GM12878 (cell line): ENCODE data around the gene KRT31. TPM values are rescaled to one million over a fixed set of nuclear protein-coding genes. Genes with fewer than 3 reads are reported as not detected.

Source experiments
- ATAC-seq: fragments of 200-7000 bp; cut with Tn5 transposase; 3 replicates; pipeline ENCODE4 v1.9.1; 2020; ENCODE audit warnings: mild to moderate bottlenecking, moderate library complexity
- BruUV-seq: library from RNA; stranded (reverse); fragments of 400-500 nt; replicated peaks from 2 replicates; lab custom pipeline; 2021; lab: Mats Ljungman, UMichigan
- CTCF ChIA-PET: fragments of 300-600 bp; sonication (Branson Sonifier 250); formaldehyde crosslinking; extraction: SDS; loops from one replicate; lab custom pipeline; 2021; ENCODE audit warnings: inconsistent platforms; lab: Yijun Ruan, JAX
- POLR2A ChIA-PET: fragments of 350-600 bp; formaldehyde crosslinking; extraction: SDS; loops from one replicate; lab custom pipeline; 2021; ENCODE audit warnings: inconsistent platforms; lab: Charles Lee
- RAD21 ChIA-PET: fragments of 300-600 bp; sonication (Branson Sonifier 250); formaldehyde crosslinking; loops from one replicate; lab custom pipeline; 2023; ENCODE audit warnings: antibody characterized with exemption; ENCODE audit not compliant: unreplicated experiment; lab: Charles Lee
- SMC1A ChIA-PET: fragments of 300-600 bp; sonication (Branson Sonifier 250); formaldehyde crosslinking; loops from one replicate; lab custom pipeline; 2023; ENCODE audit not compliant: unreplicated experiment, uncharacterized antibody; lab: Charles Lee
- DNase-seq: peaks from one replicate; pipeline ENCODE4 v3.0.0-alpha.2; 2011; ENCODE audit warnings: low read depth, low spot score
- FAIRE-seq: peaks from 3 replicates; lab custom pipeline; 2011; peaks lifted over from hg19 to GRCh38; lab: Jason Lieb, UNC
- H2AFZ ChIP-seq: 2 replicates; pipeline ENCODE4 v1.6.0; 2011; ENCODE audit warnings: low read depth, low read length, control low read depth; ENCODE audit not compliant: control insufficient read depth
- H3K27ac ChIP-seq: 2 replicates; pipeline ENCODE4 v1.5.1; 2011; ENCODE audit warnings: control low read depth; ENCODE audit not compliant: control insufficient read depth, insufficient read depth
- H3K27me3 ChIP-seq, 2 experiments: replicated peaks in 1 of 2; 2 replicates each; pipeline versions ENCODE4 v1.6.0 to v1.6.1; 2011; ENCODE audit warnings: low read length in 1 of 2; ENCODE audit not compliant: control insufficient read depth in 2 of 2, insufficient read depth in 2 of 2
- H3K36me3 ChIP-seq, 2 experiments: 2 replicates each; pipeline ENCODE4 v1.5.1; 2011; ENCODE audit warnings: low read length in 1 of 2; ENCODE audit not compliant: control insufficient read depth in 2 of 2, insufficient read depth in 2 of 2
- H3K4me1 ChIP-seq: 2 replicates; pipeline ENCODE4 v1.6.1; 2011; ENCODE audit warnings: mild to moderate bottlenecking, low read length, moderate library complexity, mixed read lengths; ENCODE audit not compliant: control insufficient read depth, insufficient read depth
- H3K4me2 ChIP-seq: 2 replicates; pipeline ENCODE4 v1.6.0; 2011; ENCODE audit warnings: control low read depth; ENCODE audit not compliant: control insufficient read depth, insufficient read depth
- H3K4me3 ChIP-seq: fragments of 200-600 bp; sonication (generic); 2 replicates; pipeline ENCODE4 v1.5.1; 2016
- H3K79me2 ChIP-seq: 2 replicates; pipeline ENCODE4 v1.6.0; 2011; ENCODE audit warnings: low read length; ENCODE audit not compliant: control insufficient read depth, insufficient read depth
- H3K9ac ChIP-seq: 2 replicates; pipeline ENCODE4 v1.8.0; 2011; ENCODE audit warnings: low read length, control low read depth, mixed read lengths; ENCODE audit not compliant: control insufficient read depth, insufficient read depth
- H3K9me3 ChIP-seq: replicated peaks from 3 replicates; pipeline ENCODE4 v1.5.1; 2011; ENCODE audit warnings: mild to moderate bottlenecking, low read length; ENCODE audit not compliant: control insufficient read depth, insufficient read depth
- H4K20me1 ChIP-seq: 2 replicates; pipeline ENCODE4 v1.6.0; 2011; ENCODE audit not compliant: control insufficient read depth, insufficient read depth
- BHLHE40 ChIP-seq, 2 experiments: fragments of 450-650 bp in 1 of 2; IDR thresholded peaks; 2 replicates each; pipeline ENCODE4 v1.6.1; 2011 to 2017; ENCODE audit warnings: low read depth in 2 of 2, borderline replicate concordance in 1 of 2, improper control_type of control experiment in 1 of 2, low read length in 1 of 2, mild to moderate bottlenecking in 1 of 2
- CBX5 ChIP-seq: sonication (generic); IDR thresholded peaks from 2 replicates; pipeline ENCODE4 v1.6.1; 2016; ENCODE audit warnings: low read depth, moderate library complexity, mild to moderate bottlenecking, inconsistent platforms
- FOS ChIP-seq: IDR thresholded peaks from 3 replicates; pipeline ENCODE4 v1.6.1; 2011; ENCODE audit warnings: borderline replicate concordance; ENCODE audit not compliant: insufficient read length; ENCODE audit errors: extremely low read depth
- JUND ChIP-seq: IDR thresholded peaks from 2 replicates; pipeline ENCODE4 v1.6.1; 2012; ENCODE audit warnings: low read depth, mild to moderate bottlenecking, low read length, improper control_type of control experiment, moderate library complexity
- NR2C1 ChIP-seq: fragments of 450-650 bp; IDR thresholded peaks from 2 replicates; pipeline ENCODE4 v1.6.1; 2017; ENCODE audit warnings: antibody characterized with exemption, mild to moderate bottlenecking, moderate library complexity
- PAX8 ChIP-seq: fragments of 450-650 bp; IDR thresholded peaks from 2 replicates; pipeline ENCODE4 v1.6.1; 2017; ENCODE audit warnings: mild to moderate bottlenecking, moderate library complexity
- POLR2A ChIP-seq: IDR thresholded peaks from 2 replicates; pipeline ENCODE4 v1.6.1; 2011; ENCODE audit warnings: low read depth, mild to moderate bottlenecking, low read length
- RAD51 ChIP-seq: fragments of 450-650 bp; IDR thresholded peaks from 2 replicates; pipeline ENCODE4 v1.6.1; 2016; ENCODE audit warnings: moderate library complexity, mild to moderate bottlenecking, inconsistent platforms
- SIX5 ChIP-seq: IDR thresholded peaks from 2 replicates; pipeline ENCODE4 v1.6.1; 2011; ENCODE audit warnings: mild to moderate bottlenecking, low read depth, low read length, moderate library complexity; ENCODE audit not compliant: severe bottlenecking
- ZBED1 ChIP-seq: IDR thresholded peaks from 2 replicates; pipeline ENCODE4 v1.6.1; 2016; ENCODE audit warnings: borderline replicate concordance
- WGBS: methylation state at CpG from one replicate; pipeline ENCODE4 v1.1.6; 2016; ENCODE audit warnings: low lambda C conversion rate; ENCODE audit not compliant: insufficient replicate concordance, insufficient coverage; ENCODE audit errors: missing lambda C conversion rate; 5-methylcytosine and 5-hydroxymethylcytosine counted together
- in situ Hi-C: fragments of 300-500 bp; cut with MboI; formaldehyde crosslinking; loops from 9 replicates; pipeline ENCODE4 v1.14.3; 2018; ENCODE audit warnings: mixed read lengths
- intact Hi-C: fragments of 100-400 bp; cut with micrococcal nuclease; formaldehyde crosslinking; loops from one replicate; pipeline ENCODE4 v1.14.2; 2022; ENCODE audit not compliant: unreplicated experiment
- polyA plus RNA-seq, 11 experiments: library from polyadenylated mRNA; depleted of rRNA in 4 of 11; unstranded in 6 of 11; stranded (reverse) in 5 of 11; fragments of >200 nt; fragmentation: Nextera tagmentation in 4 of 11; fragmentation: Illumina TruSeq in 1 of 11; extraction: Ambion mirVana in 4 of 11; extraction: Trizol in 1 of 11; gene quantifications; 1 replicate in 1 of 11; 2 replicates in 10 of 11; pipeline versions ENCODE4 v1.2.1 to v1.2.3, GENCODE V29; 2011 to 2016; ENCODE audit warnings: inconsistent platforms in 2 of 11, missing spikeins in 2 of 11, low read depth in 1 of 11
- total RNA-seq, 4 experiments: library from RNA; depleted of rRNA in 3 of 4; stranded (reverse); fragments of >200 nt in 3 of 4; fragmentation: Illumina TruSeq in 1 of 4; extraction: Trizol in 1 of 4; gene quantifications; 2 replicates each; pipeline versions ENCODE4 v1.2.1 to v1.2.3, GENCODE V29; 2013 to 2021
- TF ChIP-seq, protein P1 (sequence below): fragments of 450-650 bp; IDR thresholded peaks from 2 replicates; pipeline ENCODE4 v1.6.1; 2017; ENCODE audit warnings: antibody characterized with exemption, mild to moderate bottlenecking, moderate library complexity
- TF ChIP-seq, protein P2 (sequence below): IDR thresholded peaks from 2 replicates; pipeline ENCODE4 v1.6.1; 2012; ENCODE audit warnings: low read depth, low read length, improper control_type of control experiment

The KRT31 gene
- total and polyA plus RNA-seq, 10 of the 15 experiments (the other 5 are each of a cell fraction or from before 2014, with no cell fraction given): not detected

DNA sequence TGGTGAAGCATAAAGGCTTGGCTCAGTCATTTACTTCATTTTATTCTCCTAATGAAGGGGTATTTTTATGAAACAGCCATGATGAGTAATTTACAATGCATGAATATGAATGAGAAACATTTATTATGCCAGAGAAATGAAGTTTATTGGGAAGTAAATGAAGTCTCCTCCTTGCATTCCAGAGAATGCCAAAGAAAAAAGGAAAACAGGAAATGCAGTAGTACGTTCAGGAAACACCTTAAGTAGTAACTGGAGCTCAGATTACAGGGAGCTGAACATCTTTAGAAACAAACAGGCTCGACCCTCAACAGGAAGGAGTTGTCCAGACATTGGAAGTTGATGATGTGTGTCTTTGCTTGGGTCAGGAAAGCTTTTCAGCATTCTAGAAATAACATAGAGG, 19.9 kb downstream of the KRT31 start:
- BruUV-seq: no TSS peak
- Histone ChIP-seq H2AFZ (no peak overlapping the region), H3K9ac (no peak overlapping the region), H3K27ac (no peak overlapping the region), H3K27me3 (peaks cover 0 to 2% of the 10 kb centered on the region in 2 experiments; a peak in 1 of 4 replicates), H4K20me1 (no peaks in the 10 kb centered on the region), H3K9me3 (no peaks in the 10 kb centered on the region; the same call in 2 of the 3 replicates), H3K4me3 (no peak overlapping the region), H3K4me1 (no peaks in the 10 kb centered on the region), H3K4me2 (no peak overlapping the region), H3K79me2 (no peaks in the 10 kb centered on the region), H3K36me3 (no peaks in the 10 kb centered on the region)
- POLR2A ChIA-PET: no interaction called here
- intact Hi-C loops: no loop called here
- no peak for TF ChIP-seq POLR2A
- TF ChIP-seq ZBED1: no peak
- TF ChIP-seq JUND: no peak
- no peak for TF ChIP-seq CBX5
- no peak for TF ChIP-seq NR2C1
- RAD21 ChIA-PET: no interaction called here
- WGBS: 0% methylated on average over 2 of the region's 2 CpGs
- ATAC-seq (no peak), DNase-seq (no peak), FAIRE-seq (no peak)
- CTCF ChIA-PET: no interaction called here
- SMC1A ChIA-PET: interaction anchor here (0.8 kb wide), 1 partner anchor 14 kb away, joined by 3 read pairs; no protein-coding TSS in a partner anchor
- in situ Hi-C loops: no loop called here

DNA sequence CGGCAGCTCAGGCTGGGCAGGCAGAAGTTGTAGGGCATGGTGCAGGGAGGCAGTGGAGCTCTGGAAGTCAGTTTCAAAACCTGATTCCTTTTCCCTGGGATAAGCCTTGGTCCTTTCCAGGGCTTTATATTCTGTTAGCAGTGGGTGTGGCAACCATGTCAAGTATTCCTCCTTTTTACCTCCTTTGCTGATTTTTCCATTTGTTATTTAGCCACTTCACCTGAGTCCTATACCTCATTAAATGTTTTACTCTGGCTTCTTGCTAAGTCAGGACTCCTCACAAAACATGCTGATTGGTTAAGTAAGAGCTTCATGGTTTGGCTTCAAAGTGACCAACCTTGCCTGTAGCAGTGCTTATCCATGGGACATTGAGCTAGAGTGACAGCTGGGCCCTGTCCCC, 27.7 kb downstream of the KRT31 start, which contains the start of gene KRT33B:
Gene KRT33B, minus strand, starts transcription at position 101 of the 400 bp plus-strand sequence. Its CDS starts 63 bp downstream, at position 38.
- WGBS: 50% methylated on average over 1 of the region's 1 CpG
- Histone ChIP-seq H3K27ac (no peak within 1 kb of the TSS), H3K79me2 (no peaks in the 10 kb centered on the region), H3K4me1 (no peaks in the 10 kb centered on the region), H3K9me3 (no peaks in the 10 kb centered on the region; the same call in 2 of the 3 replicates), H3K4me2 (no peak within 1 kb of the TSS), H3K9ac (no peak within 1 kb of the TSS), H4K20me1 (no peaks in the 10 kb centered on the region), H3K36me3 (no peaks in the 10 kb centered on the region), H3K4me3 (no peak within 1 kb of the TSS), H2AFZ (no peak within 1 kb of the TSS), H3K27me3 (peaks cover 2% of the 10 kb centered on the region in 2 experiments; a peak in 2 of 4 replicates)
- BruUV-seq: no TSS peak
- FAIRE-seq (no peak), DNase-seq (no peak), ATAC-seq (no peak)
- intact Hi-C loops (no loop called here), in situ Hi-C loops (no loop called here)
- ChIA-PET POLR2A (no interaction called here), CTCF (interaction anchor here (0.6 kb wide), 1 partner anchor 694 kb away, joined by 3 read pairs; no protein-coding TSS in a partner anchor), SMC1A (no interaction called here), RAD21 (no interaction called here)
- TF ChIP-seq FOS (no peak), PAX8 (no peak), RAD51 (no peak), SIX5 (no peak), BHLHE40 (IDR thresholded peaks at IDR 0.05; ENCODE audit: borderline replicate concordance in 1 of 2, low read depth in 2 of 2, low read length in 1 of 2) (no peak)
- TF ChIP-seq, protein P1, sequence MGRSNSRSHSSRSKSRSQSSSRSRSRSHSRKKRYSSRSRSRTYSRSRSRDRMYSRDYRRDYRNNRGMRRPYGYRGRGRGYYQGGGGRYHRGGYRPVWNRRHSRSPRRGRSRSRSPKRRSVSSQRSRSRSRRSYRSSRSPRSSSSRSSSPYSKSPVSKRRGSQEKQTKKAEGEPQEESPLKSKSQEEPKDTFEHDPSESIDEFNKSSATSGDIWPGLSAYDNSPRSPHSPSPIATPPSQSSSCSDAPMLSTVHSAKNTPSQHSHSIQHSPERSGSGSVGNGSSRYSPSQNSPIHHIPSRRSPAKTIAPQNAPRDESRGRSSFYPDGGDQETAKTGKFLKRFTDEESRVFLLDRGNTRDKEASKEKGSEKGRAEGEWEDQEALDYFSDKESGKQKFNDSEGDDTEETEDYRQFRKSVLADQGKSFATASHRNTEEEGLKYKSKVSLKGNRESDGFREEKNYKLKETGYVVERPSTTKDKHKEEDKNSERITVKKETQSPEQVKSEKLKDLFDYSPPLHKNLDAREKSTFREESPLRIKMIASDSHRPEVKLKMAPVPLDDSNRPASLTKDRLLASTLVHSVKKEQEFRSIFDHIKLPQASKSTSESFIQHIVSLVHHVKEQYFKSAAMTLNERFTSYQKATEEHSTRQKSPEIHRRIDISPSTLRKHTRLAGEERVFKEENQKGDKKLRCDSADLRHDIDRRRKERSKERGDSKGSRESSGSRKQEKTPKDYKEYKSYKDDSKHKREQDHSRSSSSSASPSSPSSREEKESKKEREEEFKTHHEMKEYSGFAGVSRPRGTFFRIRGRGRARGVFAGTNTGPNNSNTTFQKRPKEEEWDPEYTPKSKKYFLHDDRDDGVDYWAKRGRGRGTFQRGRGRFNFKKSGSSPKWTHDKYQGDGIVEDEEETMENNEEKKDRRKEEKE: no peak
- TF ChIP-seq, protein P2, sequence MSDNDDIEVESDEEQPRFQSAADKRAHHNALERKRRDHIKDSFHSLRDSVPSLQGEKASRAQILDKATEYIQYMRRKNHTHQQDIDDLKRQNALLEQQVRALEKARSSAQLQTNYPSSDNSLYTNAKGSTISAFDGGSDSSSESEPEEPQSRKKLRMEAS: no peak
